HG03159 (cell line): ENCODE results near the gene TRAFD1.
"Not testable (repeated sequence)": the region's sequence is repeated elsewhere in the genome, so short reads cannot be mapped to it uniquely, and the experiment has no call there.

ENCODE experiments used
- ATAC-seq: cut with Tn5 transposase; IDR thresholded peaks from one replicate; pipeline ENCODE4 v1.9.1; 2021; ENCODE audit warnings: mild to moderate bottlenecking, moderate library complexity; ENCODE audit not compliant: unreplicated experiment

TRAFD1 gene, protein sequence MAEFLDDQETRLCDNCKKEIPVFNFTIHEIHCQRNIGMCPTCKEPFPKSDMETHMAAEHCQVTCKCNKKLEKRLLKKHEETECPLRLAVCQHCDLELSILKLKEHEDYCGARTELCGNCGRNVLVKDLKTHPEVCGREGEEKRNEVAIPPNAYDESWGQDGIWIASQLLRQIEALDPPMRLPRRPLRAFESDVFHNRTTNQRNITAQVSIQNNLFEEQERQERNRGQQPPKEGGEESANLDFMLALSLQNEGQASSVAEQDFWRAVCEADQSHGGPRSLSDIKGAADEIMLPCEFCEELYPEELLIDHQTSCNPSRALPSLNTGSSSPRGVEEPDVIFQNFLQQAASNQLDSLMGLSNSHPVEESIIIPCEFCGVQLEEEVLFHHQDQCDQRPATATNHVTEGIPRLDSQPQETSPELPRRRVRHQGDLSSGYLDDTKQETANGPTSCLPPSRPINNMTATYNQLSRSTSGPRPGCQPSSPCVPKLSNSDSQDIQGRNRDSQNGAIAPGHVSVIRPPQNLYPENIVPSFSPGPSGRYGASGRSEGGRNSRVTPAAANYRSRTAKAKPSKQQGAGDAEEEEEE

GRCh38 chr12:112125250-112125999 is at the start of gene TRAFD1:
TSS of gene TRAFD1 (plus strand) at chr12:112125560. CDS start at chr12:112130523, 4,963 bp downstream.
- ATAC-seq = peak; percentile 94

DNA sequence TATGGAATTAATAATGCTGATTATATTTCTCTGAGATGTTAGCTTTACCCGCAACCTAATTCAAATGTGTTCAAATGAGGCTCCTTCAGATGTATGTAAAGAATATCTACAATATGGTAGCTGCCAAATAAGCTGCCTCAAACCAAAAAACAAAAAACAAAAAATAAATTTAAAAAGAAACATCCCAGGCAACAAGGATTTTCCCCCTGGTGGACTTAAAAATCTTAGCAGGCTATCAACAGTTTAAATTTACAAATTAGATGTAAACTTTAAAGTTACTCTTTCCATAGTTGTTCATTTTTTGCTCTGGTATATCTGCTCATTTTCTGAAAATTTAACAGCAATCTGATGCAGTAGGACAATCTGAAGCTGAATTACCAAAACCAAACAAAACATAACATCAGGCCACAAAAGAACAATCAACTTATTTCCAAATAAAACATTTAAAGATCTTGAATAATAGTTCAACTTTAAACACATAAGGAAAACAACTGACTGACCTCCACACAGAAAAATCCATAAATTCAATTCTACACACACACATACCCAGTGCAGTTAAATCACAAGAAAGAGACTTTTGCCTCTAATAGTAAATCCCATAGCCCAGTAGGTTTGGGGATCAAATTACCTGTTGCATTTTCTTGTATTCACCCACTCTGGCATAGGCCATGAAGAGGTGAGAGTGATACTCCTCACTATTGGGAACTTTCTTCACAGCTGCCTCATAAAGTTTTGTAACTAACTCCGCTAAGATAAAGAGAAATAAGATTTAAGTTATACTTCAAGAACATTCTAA is 38.1 kb upstream of the TRAFD1 start:
- no peak for ATAC-seq

DNA sequence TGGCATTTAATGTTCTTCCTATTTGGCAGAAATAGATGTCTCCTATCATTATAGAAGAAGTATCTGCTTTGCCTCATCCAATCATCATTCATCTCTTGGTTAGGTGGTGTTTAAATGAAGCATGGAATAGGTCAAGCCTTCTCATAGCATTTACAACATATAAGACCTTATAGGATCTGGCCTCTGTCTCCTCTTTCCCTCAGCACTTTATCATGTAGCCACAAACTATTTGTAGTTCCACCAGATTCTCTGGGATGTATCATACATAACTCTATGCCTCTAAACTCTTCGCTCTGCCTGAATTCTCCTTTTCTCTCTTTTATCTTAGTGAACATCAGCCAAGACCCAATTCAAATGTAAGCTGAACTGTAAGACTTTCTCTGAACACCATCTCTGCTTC is 37.5 kb upstream of the TRAFD1 start:
- no peak for ATAC-seq

DNA sequence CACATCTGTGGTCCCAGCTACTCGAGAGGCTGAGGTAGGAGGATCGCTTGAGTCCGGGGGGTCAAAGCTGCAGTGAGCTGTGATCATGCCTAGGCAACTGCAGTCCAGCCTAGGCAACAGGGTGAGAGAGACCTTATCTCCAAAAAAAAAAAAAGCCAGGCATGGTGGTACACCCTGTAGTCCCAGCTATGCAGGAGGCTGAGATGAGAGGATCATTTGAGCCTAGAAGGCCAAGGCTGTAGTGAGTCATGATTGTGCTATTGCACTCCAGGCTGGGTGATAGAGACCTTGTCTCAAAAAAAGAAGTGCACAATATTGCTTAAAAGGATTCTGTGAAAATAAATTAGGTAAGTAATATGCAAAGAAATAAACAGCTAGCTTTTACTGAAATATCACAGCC is 33.8 kb upstream of the TRAFD1 start:
- ATAC-seq = no peak

- peak; percentile 89 for ATAC-seq
Observed at GRCh38 chr12:112096070-112096469, 29.3 kb upstream of the TRAFD1 start.

DNA sequence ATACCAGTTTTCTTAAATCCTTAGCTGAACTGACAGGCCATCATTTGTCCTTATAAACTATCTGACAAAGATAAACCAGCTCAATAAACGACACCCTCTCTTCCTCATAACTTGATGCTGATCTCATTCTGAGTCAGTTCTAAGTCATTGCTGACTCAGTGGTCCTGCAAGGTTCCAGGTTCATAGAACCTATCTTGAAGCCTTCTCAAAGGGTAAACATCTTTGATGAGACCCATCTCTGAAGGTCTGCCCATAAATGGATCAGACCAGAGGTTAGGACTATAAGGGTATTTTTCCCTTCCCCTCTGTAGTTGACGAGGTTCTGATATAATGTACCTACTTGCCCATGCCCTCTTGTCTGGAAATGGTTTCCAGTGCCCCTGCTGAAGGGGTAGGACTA is 28.7 kb upstream of the TRAFD1 start:
- ATAC-seq = peak; percentile 17

DNA sequence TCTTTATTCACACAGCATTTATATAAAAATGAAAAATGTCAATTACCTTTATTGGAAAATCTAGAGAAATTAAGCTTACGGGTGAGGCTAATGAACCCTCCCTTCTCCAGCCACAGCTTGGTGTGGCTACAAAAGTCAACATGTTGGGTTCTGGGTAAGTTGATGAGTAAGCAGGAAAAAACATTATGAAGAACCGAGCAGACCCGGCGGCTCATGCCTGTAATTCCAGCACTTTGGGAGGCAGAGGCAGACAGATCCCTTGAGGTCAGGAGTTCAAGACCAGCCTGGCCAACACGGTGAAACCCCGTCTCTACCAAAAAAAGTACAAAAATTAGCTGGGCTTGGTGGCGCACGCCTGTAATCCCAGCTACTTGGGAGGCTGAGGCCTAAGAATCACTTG is 27.7 kb upstream of the TRAFD1 start:
- no peak for ATAC-seq

GRCh38 chr12:112100500-112100899 is 24.9 kb upstream of the TRAFD1 start:
- ATAC-seq = not testable (repeated sequence)

DNA sequence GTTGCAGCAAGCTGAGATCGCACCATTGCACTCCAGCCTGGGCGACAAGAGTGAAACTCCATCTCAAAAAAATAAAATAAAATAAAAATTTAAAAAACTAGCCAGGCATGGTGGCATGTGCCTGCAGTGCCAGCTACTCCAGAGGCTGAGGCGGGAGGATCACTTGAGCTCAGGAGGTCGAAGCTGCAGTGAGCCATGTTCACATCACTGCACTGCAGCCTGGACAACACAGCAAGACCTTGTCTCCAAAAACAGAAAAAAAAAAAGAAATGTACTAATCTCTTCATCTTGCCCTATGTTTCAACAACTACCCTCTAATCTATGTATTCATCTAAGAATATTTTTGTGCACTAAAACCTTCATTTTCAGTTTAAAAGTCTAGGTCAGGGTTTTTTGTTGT is 23.2 kb upstream of the TRAFD1 start:
- no peak for ATAC-seq

GRCh38 chr12:112102746-112103145 is 22.6 kb upstream of the TRAFD1 start:
- not testable (repeated sequence) for ATAC-seq

GRCh38 chr12:112103758-112104503 is 21.4 kb upstream of the TRAFD1 start:
- ATAC-seq = no peak

GRCh38 chr12:112105891-112106290 is 19.5 kb upstream of the TRAFD1 start:
- no peak for ATAC-seq

- ATAC-seq = peak; percentile 5
Observed at GRCh38 chr12:112107306-112108201, 17.8 kb upstream of the TRAFD1 start.

DNA sequence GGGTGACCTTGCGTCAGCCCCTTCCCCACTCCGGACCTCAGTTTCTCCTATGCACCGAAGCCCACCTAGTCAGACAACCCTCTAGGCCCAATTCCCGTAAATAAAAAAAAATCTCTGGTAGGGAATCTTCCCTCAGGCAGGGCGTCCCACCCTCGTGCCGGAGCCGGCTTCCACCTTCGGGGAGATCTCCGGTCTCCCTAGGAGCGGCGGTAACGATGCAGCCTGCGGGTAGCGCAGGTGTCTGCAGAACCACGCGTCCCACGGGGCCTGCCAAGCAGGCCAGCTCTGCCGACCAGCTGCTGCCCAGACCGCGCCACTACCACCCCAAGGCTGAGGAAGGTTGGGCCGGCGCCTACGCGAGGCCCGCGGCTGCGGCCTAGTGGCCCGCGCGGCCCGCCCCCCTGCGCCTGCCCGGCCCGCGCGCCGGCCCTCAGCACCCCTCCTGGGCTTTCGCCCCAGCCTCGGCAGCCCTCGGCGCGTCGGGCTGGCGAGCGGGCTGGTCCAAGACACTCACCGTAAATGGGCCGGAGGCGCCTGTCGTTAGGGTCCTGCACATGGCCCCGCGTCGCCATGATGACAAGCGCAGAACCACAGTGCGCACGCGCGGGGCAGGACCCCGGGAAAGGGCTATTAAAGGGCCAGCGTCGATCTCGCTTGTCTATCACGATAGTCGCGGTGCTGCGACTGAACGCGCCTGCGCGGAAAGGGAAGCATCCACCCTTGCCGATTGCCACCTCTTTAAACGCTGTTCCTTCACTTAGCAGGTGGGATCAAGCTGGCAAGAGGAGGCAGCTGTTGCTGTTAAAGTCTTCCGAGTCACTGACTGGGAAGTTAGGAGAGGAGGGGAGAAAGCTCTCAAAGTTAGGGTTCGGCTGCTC is 16.9 kb upstream of the TRAFD1 start, which contains the start of gene NAA25:
Gene NAA25, minus strand, starts transcription at position 582 of the 878 bp plus-strand sequence. Its CDS starts 10 bp downstream, at position 572.
- ATAC-seq = peak; percentile 72

GRCh38 chr12:112110787-112111662 is 14.3 kb upstream of the TRAFD1 start:
- not testable (repeated sequence) for ATAC-seq

GRCh38 chr12:112111931-112112330 is 13.4 kb upstream of the TRAFD1 start:
- no peak for ATAC-seq
